Neural cell (in vitro differentiated cells): ENCODE results near the gene CLEC16A. TPM values are rescaled to one million over a fixed set of nuclear protein-coding genes. Genes with fewer than 3 reads are reported as not detected.

Experiments used
- H2AFZ ChIP-seq: fragments of 200-600, 300-800 bp; sonication (generic), shearing (Covaris generic); 2 replicates; pipeline ENCODE4 v1.6.0; 2014; ENCODE audit warnings: low read depth, mild to moderate bottlenecking, antibody characterized with exemption, low read length, moderate library complexity
- H3F3A ChIP-seq: fragments of 200-600 bp; shearing (Covaris generic); 2 replicates; pipeline ENCODE4 v1.6.1; 2016; ENCODE audit warnings: mild to moderate bottlenecking, moderate library complexity, mixed read lengths, antibody characterized with exemption, low read length; ENCODE audit not compliant: insufficient read depth, poor library complexity, severe bottlenecking
- H3K27ac ChIP-seq: fragments of 200-600, 300-800 bp; sonication (generic), shearing (Covaris generic); 2 replicates; pipeline ENCODE4 v1.5.1; 2014; ENCODE audit warnings: mild to moderate bottlenecking, low read length, moderate library complexity
- H3K27me3 ChIP-seq: fragments of 300-800, 200-600 bp; sonication (generic), shearing (Covaris generic); 2 replicates; pipeline ENCODE4 v1.6.0; 2014; ENCODE audit warnings: mild to moderate bottlenecking, low read depth, low read length, moderate library complexity; ENCODE audit not compliant: insufficient read depth
- H3K36me3 ChIP-seq: fragments of 300-800, 200-600 bp; sonication (generic), shearing (Covaris generic); 2 replicates; pipeline ENCODE4 v1.5.1; 2014; ENCODE audit warnings: mild to moderate bottlenecking, antibody characterized with exemption, low read length, moderate library complexity; ENCODE audit not compliant: insufficient read depth
- H3K4me2 ChIP-seq: fragments of 300-800, 200-600 bp; sonication (generic), shearing (Covaris generic); 2 replicates; pipeline ENCODE4 v1.6.0; 2014; ENCODE audit warnings: mild to moderate bottlenecking, low read length
- H3K4me3 ChIP-seq: fragments of 300-800, 200-600 bp; sonication (generic), shearing (Covaris generic); 2 replicates; pipeline ENCODE4 v1.5.1; 2014; ENCODE audit warnings: mild to moderate bottlenecking, low read length, moderate library complexity
- H3K79me2 ChIP-seq: fragments of 200-600 bp; shearing (Covaris generic); replicated peaks from 2 replicates; pipeline ENCODE4 v1.6.0; 2014; ENCODE audit warnings: mild to moderate bottlenecking, low read length, moderate library complexity; ENCODE audit not compliant: insufficient read depth
- H3K9ac ChIP-seq: fragments of 300-800, 200-600 bp; sonication (generic), shearing (Covaris generic); 2 replicates; pipeline ENCODE4 v1.6.1; 2016; ENCODE audit warnings: mild to moderate bottlenecking, low read length, mixed read lengths
- H3K9me2 ChIP-seq: fragments of 200-600 bp; shearing (Covaris generic); 2 replicates; pipeline ENCODE4 v1.6.1; 2016; ENCODE audit warnings: mild to moderate bottlenecking, low read length, mixed read lengths; ENCODE audit not compliant: insufficient read depth
- H3K9me3 ChIP-seq: fragments of 200-600, 300-800 bp; sonication (generic), shearing (Covaris generic); 2 replicates; pipeline ENCODE4 v1.6.1; 2016; ENCODE audit warnings: mild to moderate bottlenecking, mixed run types, low read length, moderate library complexity, mixed read lengths
- H4K20me1 ChIP-seq: fragments of 200-600 bp; shearing (Covaris generic); 2 replicates; pipeline ENCODE4 v1.6.1; 2016; ENCODE audit warnings: mild to moderate bottlenecking, mixed run types; ENCODE audit not compliant: insufficient read depth
- CTCF ChIP-seq: fragments of 450-650 bp; IDR thresholded peaks from 2 replicates; pipeline ENCODE4 v1.5.1; 2014; ENCODE audit warnings: antibody characterized with exemption, mild to moderate bottlenecking, moderate library complexity; ENCODE audit not compliant: poor library complexity, severe bottlenecking
- EP300 ChIP-seq: fragments of 450-650 bp; conservative IDR thresholded peaks from 2 replicates; pipeline ENCODE4 v1.6.1; 2014; ENCODE audit warnings: antibody characterized with exemption, mild to moderate bottlenecking, moderate library complexity; ENCODE audit not compliant: poor library complexity, severe bottlenecking
- EZH2 ChIP-seq: fragments of 200-600, 300-800 bp; shearing (Covaris generic), sonication (generic); IDR thresholded peaks from 2 replicates; pipeline ENCODE4 v1.6.1; 2014; ENCODE audit warnings: antibody characterized with exemption, low read length, borderline replicate concordance, mild to moderate bottlenecking; ENCODE audit not compliant: insufficient read depth, poor library complexity, severe bottlenecking
- MXI1 ChIP-seq: fragments of 450-650 bp; conservative IDR thresholded peaks from 2 replicates; pipeline ENCODE4 v1.6.1; 2014; ENCODE audit warnings: antibody characterized with exemption, mild to moderate bottlenecking; ENCODE audit not compliant: poor library complexity, severe bottlenecking
- POLR2AphosphoS5 ChIP-seq: IDR thresholded peaks from 2 replicates; pipeline ENCODE4 v1.6.1; 2012
- RAD21 ChIP-seq: fragments of 450-650 bp; conservative IDR thresholded peaks from 2 replicates; pipeline ENCODE4 v1.6.1; 2014; ENCODE audit warnings: antibody characterized with exemption, mild to moderate bottlenecking, moderate library complexity
- SMC3 ChIP-seq: fragments of 450-650 bp; conservative IDR thresholded peaks from 2 replicates; pipeline ENCODE4 v1.6.1; 2014; ENCODE audit warnings: antibody characterized with exemption, mild to moderate bottlenecking, moderate library complexity; ENCODE audit not compliant: poor library complexity
- TAF1 ChIP-seq: IDR thresholded peaks from 2 replicates; pipeline ENCODE4 v1.6.1; 2012; ENCODE audit warnings: low read depth
- polyA plus RNA-seq: library from polyadenylated mRNA; depleted of rRNA; stranded (reverse); fragments of >200 nt; gene quantifications from 2 replicates; pipeline ENCODE4 v1.2.3, GENCODE V29; 2014
- TF ChIP-seq, protein P1 (sequence below): IDR thresholded peaks from 2 replicates; pipeline ENCODE4 v1.6.1; 2012; ENCODE audit warnings: borderline replicate concordance

CLEC16A gene
- polyA plus RNA-seq, 1 donor from 2014 or later = 11.1 TPM

DNA sequence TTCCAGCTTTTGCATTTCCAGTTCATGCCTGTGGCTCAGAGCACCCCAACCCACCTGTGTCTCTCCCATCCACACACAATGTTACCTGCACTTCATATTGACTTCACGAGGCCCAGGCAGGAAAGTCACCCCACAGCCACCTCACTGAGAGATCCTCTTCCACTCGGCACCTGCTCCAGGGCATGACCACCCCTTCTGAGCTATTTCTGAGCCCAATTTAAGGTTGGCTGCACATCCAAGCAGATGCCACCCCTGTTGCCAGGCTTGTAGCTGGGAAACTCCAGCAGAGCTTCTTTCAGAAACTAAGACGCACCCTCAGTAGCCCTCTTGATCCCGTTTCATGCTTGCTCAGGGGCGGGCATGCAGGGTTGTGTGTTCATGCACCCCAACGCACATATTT lies 223.2 kb downstream of the CLEC16A start:
- Histone ChIP-seq H3K4me2 (no peak overlapping the region), H3K9me2 (no peaks in the 10 kb centered on the region), H3K79me2 (no peaks in the 10 kb centered on the region), H3K9ac (no peak overlapping the region), H4K20me1 (no peaks in the 10 kb centered on the region), H2AFZ (no peak overlapping the region), H3K27me3 (no peaks in the 10 kb centered on the region), H3K9me3 (no peaks in the 10 kb centered on the region), H3K27ac (no peak overlapping the region), H3F3A (no peaks in the 10 kb centered on the region), H3K4me3 (no peak overlapping the region), H3K36me3 (no peaks in the 10 kb centered on the region)
- no peak for TF ChIP-seq TAF1
- no peak for TF ChIP-seq RAD21
- no peak for TF ChIP-seq CTCF
- no peak for TF ChIP-seq POLR2AphosphoS5
- TF ChIP-seq, protein P1, sequence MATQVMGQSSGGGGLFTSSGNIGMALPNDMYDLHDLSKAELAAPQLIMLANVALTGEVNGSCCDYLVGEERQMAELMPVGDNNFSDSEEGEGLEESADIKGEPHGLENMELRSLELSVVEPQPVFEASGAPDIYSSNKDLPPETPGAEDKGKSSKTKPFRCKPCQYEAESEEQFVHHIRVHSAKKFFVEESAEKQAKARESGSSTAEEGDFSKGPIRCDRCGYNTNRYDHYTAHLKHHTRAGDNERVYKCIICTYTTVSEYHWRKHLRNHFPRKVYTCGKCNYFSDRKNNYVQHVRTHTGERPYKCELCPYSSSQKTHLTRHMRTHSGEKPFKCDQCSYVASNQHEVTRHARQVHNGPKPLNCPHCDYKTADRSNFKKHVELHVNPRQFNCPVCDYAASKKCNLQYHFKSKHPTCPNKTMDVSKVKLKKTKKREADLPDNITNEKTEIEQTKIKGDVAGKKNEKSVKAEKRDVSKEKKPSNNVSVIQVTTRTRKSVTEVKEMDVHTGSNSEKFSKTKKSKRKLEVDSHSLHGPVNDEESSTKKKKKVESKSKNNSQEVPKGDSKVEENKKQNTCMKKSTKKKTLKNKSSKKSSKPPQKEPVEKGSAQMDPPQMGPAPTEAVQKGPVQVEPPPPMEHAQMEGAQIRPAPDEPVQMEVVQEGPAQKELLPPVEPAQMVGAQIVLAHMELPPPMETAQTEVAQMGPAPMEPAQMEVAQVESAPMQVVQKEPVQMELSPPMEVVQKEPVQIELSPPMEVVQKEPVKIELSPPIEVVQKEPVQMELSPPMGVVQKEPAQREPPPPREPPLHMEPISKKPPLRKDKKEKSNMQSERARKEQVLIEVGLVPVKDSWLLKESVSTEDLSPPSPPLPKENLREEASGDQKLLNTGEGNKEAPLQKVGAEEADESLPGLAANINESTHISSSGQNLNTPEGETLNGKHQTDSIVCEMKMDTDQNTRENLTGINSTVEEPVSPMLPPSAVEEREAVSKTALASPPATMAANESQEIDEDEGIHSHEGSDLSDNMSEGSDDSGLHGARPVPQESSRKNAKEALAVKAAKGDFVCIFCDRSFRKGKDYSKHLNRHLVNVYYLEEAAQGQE = no peak
- TF ChIP-seq SMC3 = no peak
- no peak for TF ChIP-seq EP300
- TF ChIP-seq MXI1 = no peak
- no peak for TF ChIP-seq EZH2

- H2AFZ ChIP-seq = no peak overlapping the region
- H3K27me3 ChIP-seq = no peaks in the 10 kb centered on the region
- no peak overlapping the region for H3K4me3 ChIP-seq
- H3F3A ChIP-seq = no peaks in the 10 kb centered on the region
- TF ChIP-seq CTCF (no peak), MXI1 (no peak), TAF1 (no peak), POLR2AphosphoS5 (no peak), EP300 (no peak), RAD21 (no peak)
- TF ChIP-seq, protein P1 = no peak
- no peak overlapping the region for H3K27ac ChIP-seq
- H4K20me1 ChIP-seq = no peaks in the 10 kb centered on the region
- no peaks in the 10 kb centered on the region for H3K9me3 ChIP-seq
- H3K36me3 ChIP-seq = no peaks in the 10 kb centered on the region
- H3K9me2 ChIP-seq = no peaks in the 10 kb centered on the region
- H3K79me2 ChIP-seq = no peaks in the 10 kb centered on the region
- no peak overlapping the region for H3K4me2 ChIP-seq
- no peak overlapping the region for H3K9ac ChIP-seq
These were observed 224.2 kb downstream of the CLEC16A start for GRCh38 chr16:11168386-11169051.
